Activated naive CD4-positive, alpha-beta T cell treated with anti-CD3 and anti-CD28 coated beads for 36 hours (primary cell): ENCODE results near the gene FAM47C. TPM values are rescaled to one million over a fixed set of nuclear protein-coding genes. Genes with fewer than 3 reads are reported as not detected.
"Not testable (repeated sequence)": the region's sequence is repeated elsewhere in the genome, so short reads cannot be mapped to it uniquely, and the experiment has no call there.

Experiments
- CTCF ChIA-PET: fragments of 350-600 bp; sonication (Branson Sonifier 250); formaldehyde crosslinking; loops from one replicate; lab custom pipeline; 2021; ENCODE audit warnings: antibody characterized with exemption; lab: Charles Lee
- DNase-seq: peaks from one replicate; pipeline ENCODE4 v3.0.0-alpha.2; 2020
- H3K27ac Mint-ChIP-seq: one replicate; pipeline ENCODE4 v1.8.0; 2021; ENCODE audit warnings: mild to moderate bottlenecking, mixed read lengths
- H3K27me3 Mint-ChIP-seq: one replicate; pipeline ENCODE4 v1.8.0; 2021; ENCODE audit warnings: low read depth, mixed read lengths
- H3K36me3 Mint-ChIP-seq: one replicate; pipeline ENCODE4 v1.8.0; 2021; ENCODE audit warnings: low read depth, mixed read lengths
- H3K4me1 Mint-ChIP-seq: one replicate; pipeline ENCODE4 v1.8.0; 2021; ENCODE audit warnings: low read depth, mixed read lengths
- H3K4me3 Mint-ChIP-seq: one replicate; pipeline ENCODE4 v1.8.0; 2021; ENCODE audit warnings: mild to moderate bottlenecking, moderate library complexity, mixed read lengths
- H3K9me3 Mint-ChIP-seq: one replicate; pipeline ENCODE4 v1.8.0; 2021; ENCODE audit warnings: mixed read lengths
- intact Hi-C: fragments of 100-400 bp; cut with micrococcal nuclease; formaldehyde crosslinking; loops from one replicate; pipeline ENCODE4 v1.15.1; 2023
- total RNA-seq, 2 experiments: library from RNA; stranded (reverse); gene quantifications; one replicate each; pipeline ENCODE4 v1.2.3, GENCODE V29; 2021

Gene FAM47C
- total RNA-seq, 2 experiments from 2014 or later, result not detected

GRCh38 chrX:37034260-37034659 lies 26.1 kb downstream of the FAM47C start:
- CTCF ChIA-PET, DNase-seq, H3K4me1 Mint-ChIP-seq, H3K9me3 Mint-ChIP-seq, H3K27ac Mint-ChIP-seq, H3K36me3 Mint-ChIP-seq, H3K4me3 Mint-ChIP-seq, intact Hi-C loops, H3K27me3 Mint-ChIP-seq: not testable (repeated sequence)

- CTCF ChIA-PET, H3K4me3 Mint-ChIP-seq, H3K27me3 Mint-ChIP-seq, DNase-seq, H3K9me3 Mint-ChIP-seq, intact Hi-C loops, H3K27ac Mint-ChIP-seq, H3K4me1 Mint-ChIP-seq, H3K36me3 Mint-ChIP-seq: not testable (repeated sequence)
Measured at GRCh38 chrX:37036674-37037220, 28.6 kb downstream of the FAM47C start.

GRCh38 chrX:37038814-37039213 lies 30.6 kb downstream of the FAM47C start:
- H3K4me3 Mint-ChIP-seq, H3K4me1 Mint-ChIP-seq, CTCF ChIA-PET, H3K9me3 Mint-ChIP-seq, H3K27me3 Mint-ChIP-seq, H3K36me3 Mint-ChIP-seq, H3K27ac Mint-ChIP-seq, DNase-seq, intact Hi-C loops: not testable (repeated sequence)

- H3K27me3 Mint-ChIP-seq, H3K9me3 Mint-ChIP-seq, H3K4me1 Mint-ChIP-seq, CTCF ChIA-PET, DNase-seq, H3K27ac Mint-ChIP-seq, H3K36me3 Mint-ChIP-seq, intact Hi-C loops, H3K4me3 Mint-ChIP-seq: not testable (repeated sequence)
Measured at GRCh38 chrX:37042956-37043885, 35.1 kb downstream of the FAM47C start.

- no peaks in the 10 kb centered on the region for H3K4me1 Mint-ChIP-seq
- no peaks in the 10 kb centered on the region for H3K27me3 Mint-ChIP-seq
- no peak for DNase-seq
- H3K4me3 Mint-ChIP-seq, result no peak overlapping the region
- no peak overlapping the region for H3K27ac Mint-ChIP-seq
- CTCF ChIA-PET, result no interaction called here
- intact Hi-C loops, result no loop called here
- no peaks in the 10 kb centered on the region for H3K36me3 Mint-ChIP-seq
- peaks cover 1% of the 10 kb centered on the region for H3K9me3 Mint-ChIP-seq
Measured at GRCh38 chrX:37047776-37048175, 39.6 kb downstream of the FAM47C start.

- H3K9me3 Mint-ChIP-seq, H3K27me3 Mint-ChIP-seq, intact Hi-C loops, CTCF ChIA-PET, DNase-seq, H3K4me3 Mint-ChIP-seq, H3K36me3 Mint-ChIP-seq, H3K27ac Mint-ChIP-seq, H3K4me1 Mint-ChIP-seq: not testable (repeated sequence)
Measured at GRCh38 chrX:37057572-37057971, 49.4 kb downstream of the FAM47C start.

- H3K4me3 Mint-ChIP-seq, result no peak overlapping the region
- intact Hi-C loops, result no loop called here
- H3K36me3 Mint-ChIP-seq, result no peaks in the 10 kb centered on the region
- H3K4me1 Mint-ChIP-seq, result no peaks in the 10 kb centered on the region
- DNase-seq, result peak; percentile 4
- CTCF ChIA-PET, result interaction anchor here (0.7 kb wide), 1 partner anchor 16 kb away, joined by 3 read pairs; no protein-coding TSS in a partner anchor
- no peaks in the 10 kb centered on the region for H3K27me3 Mint-ChIP-seq
- H3K9me3 Mint-ChIP-seq, result no peaks in the 10 kb centered on the region
- no peak overlapping the region for H3K27ac Mint-ChIP-seq
Measured at GRCh38 chrX:37060999-37061398, 52.8 kb downstream of the FAM47C start.
